Osteocyte (in vitro differentiated cells): ENCODE measurements around the gene ERG. TPM values are rescaled to one million over a fixed set of nuclear protein-coding genes. Genes with fewer than 3 reads are reported as not detected.

ENCODE experiments used
- DNase-seq: peaks from one replicate; pipeline ENCODE4 v3.0.0; 2021; ENCODE audit warnings: mixed read lengths; ENCODE audit not compliant: unreplicated experiment; ENCODE audit errors: extremely low spot score
- H3K27ac Mint-ChIP-seq: one replicate; pipeline ENCODE4 v1.8.0; 2021; ENCODE audit warnings: mild to moderate bottlenecking, mixed read lengths; ENCODE audit not compliant: unreplicated experiment
- H3K27me3 Mint-ChIP-seq: one replicate; pipeline ENCODE4 v1.8.0; 2021; ENCODE audit warnings: mixed read lengths; ENCODE audit not compliant: unreplicated experiment
- H3K36me3 Mint-ChIP-seq: one replicate; pipeline ENCODE4 v1.8.0; 2021; ENCODE audit warnings: mixed read lengths; ENCODE audit not compliant: unreplicated experiment
- H3K4me1 Mint-ChIP-seq: one replicate; pipeline ENCODE4 v1.8.0; 2021; ENCODE audit warnings: mixed read lengths; ENCODE audit not compliant: unreplicated experiment
- H3K4me3 Mint-ChIP-seq: one replicate; pipeline ENCODE4 v1.8.0; 2021; ENCODE audit warnings: mild to moderate bottlenecking, moderate library complexity, mixed read lengths; ENCODE audit not compliant: unreplicated experiment
- H3K9me3 Mint-ChIP-seq: one replicate; pipeline ENCODE4 v1.8.0; 2021; ENCODE audit warnings: mixed read lengths; ENCODE audit not compliant: unreplicated experiment
- CTCF ChIP-seq: fragments of 200-600 bp; sonication (generic); IDR thresholded peaks from 2 replicates; pipeline ENCODE4 v1.5.0; 2021; ENCODE audit warnings: antibody characterized with exemption, mild to moderate bottlenecking, moderate library complexity
- total RNA-seq: library from RNA; stranded (reverse); gene quantifications from 2 replicates; pipeline ENCODE4 v1.2.1, GENCODE V29; 2021

The ERG gene
- total RNA-seq, 1 donor from 2014 or later, result 11.0 TPM

GRCh38 chr21:38434913-38435533, 63.3 kb downstream of the ERG start:
- no peak for DNase-seq

GRCh38 chr21:38433471-38433870, 64.8 kb downstream of the ERG start:
- no peaks in the 10 kb centered on the region for H3K27me3 Mint-ChIP-seq

More at GRCh38 chr21:38434913-38435533, 63.3 kb downstream of the ERG start:
- peaks cover 5% of the 10 kb centered on the region for H3K36me3 Mint-ChIP-seq
- peaks cover 62% of the 10 kb centered on the region for H3K4me1 Mint-ChIP-seq
- no peaks in the 10 kb centered on the region for H3K9me3 Mint-ChIP-seq
- H3K4me3 Mint-ChIP-seq, result peak overlapping the region; percentile 73
- H3K27ac Mint-ChIP-seq, result peak overlapping the region; percentile 97
- no peak for TF ChIP-seq CTCF
- no peaks in the 10 kb centered on the region for H3K27me3 Mint-ChIP-seq

GRCh38 chr21:38430401-38430984, 67.8 kb downstream of the ERG start:
- H3K4me3 Mint-ChIP-seq, result no peak overlapping the region
- TF ChIP-seq CTCF, result no peak
- H3K27ac Mint-ChIP-seq, result no peak overlapping the region
- H3K27me3 Mint-ChIP-seq, result no peaks in the 10 kb centered on the region
- H3K9me3 Mint-ChIP-seq, result no peaks in the 10 kb centered on the region
- H3K4me1 Mint-ChIP-seq, result peaks cover 33% of the 10 kb centered on the region
- DNase-seq, result no peak
- H3K36me3 Mint-ChIP-seq, result peaks cover 5% of the 10 kb centered on the region

More at GRCh38 chr21:38433471-38433870, 64.8 kb downstream of the ERG start:
- no peak for DNase-seq
- Mint-ChIP-seq H3K4me3 (no peak overlapping the region), H3K27ac (no peak overlapping the region), H3K36me3 (peaks cover 5% of the 10 kb centered on the region), H3K4me1 (peaks cover 47% of the 10 kb centered on the region), H3K9me3 (no peaks in the 10 kb centered on the region)
- TF ChIP-seq CTCF, result no peak

- H3K27ac Mint-ChIP-seq, result no peak overlapping the region
- TF ChIP-seq CTCF, result no peak
- H3K4me1 Mint-ChIP-seq, result peaks cover 18% of the 10 kb centered on the region
- H3K36me3 Mint-ChIP-seq, result peaks cover 5% of the 10 kb centered on the region
- DNase-seq, result no peak
- no peaks in the 10 kb centered on the region for H3K9me3 Mint-ChIP-seq
- H3K4me3 Mint-ChIP-seq, result no peak overlapping the region
- no peaks in the 10 kb centered on the region for H3K27me3 Mint-ChIP-seq
Observed at GRCh38 chr21:38429011-38429410, 69.3 kb downstream of the ERG start.

- Mint-ChIP-seq H3K27ac (no peak overlapping the region), H3K4me1 (peaks cover 14% of the 10 kb centered on the region), H3K27me3 (no peaks in the 10 kb centered on the region), H3K9me3 (no peaks in the 10 kb centered on the region), H3K4me3 (no peak overlapping the region), H3K36me3 (peaks cover 5% of the 10 kb centered on the region)
- no peak for TF ChIP-seq CTCF
- no peak for DNase-seq
Observed at GRCh38 chr21:38428211-38428610, 70.1 kb downstream of the ERG start.
